GM10266 (cell line): ENCODE data around the gene VGLL4.

ENCODE experiments used
- DNase-seq: peaks from one replicate; pipeline ENCODE4 v3.0.0; 2012; ENCODE audit errors: extremely low spot score
- TF ChIP-seq, protein P1 (sequence below): IDR thresholded peaks from 2 replicates; pipeline ENCODE4 v1.5.1; 2012; ENCODE audit warnings: mild to moderate bottlenecking, low read depth; ENCODE audit not compliant: control insufficient read depth, insufficient read depth; ENCODE audit errors: missing control alignments

The VGLL4 gene

GRCh38 chr3:11619946-11620652, 23.6 kb downstream of the VGLL4 start:
- TF ChIP-seq, protein P1, sequence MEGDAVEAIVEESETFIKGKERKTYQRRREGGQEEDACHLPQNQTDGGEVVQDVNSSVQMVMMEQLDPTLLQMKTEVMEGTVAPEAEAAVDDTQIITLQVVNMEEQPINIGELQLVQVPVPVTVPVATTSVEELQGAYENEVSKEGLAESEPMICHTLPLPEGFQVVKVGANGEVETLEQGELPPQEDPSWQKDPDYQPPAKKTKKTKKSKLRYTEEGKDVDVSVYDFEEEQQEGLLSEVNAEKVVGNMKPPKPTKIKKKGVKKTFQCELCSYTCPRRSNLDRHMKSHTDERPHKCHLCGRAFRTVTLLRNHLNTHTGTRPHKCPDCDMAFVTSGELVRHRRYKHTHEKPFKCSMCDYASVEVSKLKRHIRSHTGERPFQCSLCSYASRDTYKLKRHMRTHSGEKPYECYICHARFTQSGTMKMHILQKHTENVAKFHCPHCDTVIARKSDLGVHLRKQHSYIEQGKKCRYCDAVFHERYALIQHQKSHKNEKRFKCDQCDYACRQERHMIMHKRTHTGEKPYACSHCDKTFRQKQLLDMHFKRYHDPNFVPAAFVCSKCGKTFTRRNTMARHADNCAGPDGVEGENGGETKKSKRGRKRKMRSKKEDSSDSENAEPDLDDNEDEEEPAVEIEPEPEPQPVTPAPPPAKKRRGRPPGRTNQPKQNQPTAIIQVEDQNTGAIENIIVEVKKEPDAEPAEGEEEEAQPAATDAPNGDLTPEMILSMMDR = no peak
- DNase-seq = no peak

GRCh38 chr3:11619461-11619860, 24.3 kb downstream of the VGLL4 start:
- TF ChIP-seq, protein P1 = no peak
- no peak for DNase-seq

DNA sequence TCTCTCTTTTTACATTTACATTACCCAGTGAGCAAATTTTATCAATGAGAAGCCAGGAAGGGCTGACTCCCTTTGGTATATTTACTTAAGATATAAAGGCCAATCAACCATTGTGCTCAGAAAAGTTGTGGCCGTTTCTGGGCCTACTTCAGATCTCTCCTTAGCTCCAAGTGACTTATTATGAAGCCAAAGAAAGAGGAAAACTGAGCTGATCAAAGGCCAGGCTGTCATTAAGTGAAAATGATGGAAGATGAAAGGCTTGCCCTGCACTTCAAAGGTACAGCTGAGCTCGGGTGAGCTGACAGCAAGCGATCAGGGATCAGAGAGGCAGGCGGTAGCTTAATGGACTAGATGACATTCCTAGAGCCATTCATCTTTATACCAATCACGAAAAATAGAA, 24.8 kb downstream of the VGLL4 start:
- TF ChIP-seq, protein P1 = no peak
- DNase-seq = no peak

DNA sequence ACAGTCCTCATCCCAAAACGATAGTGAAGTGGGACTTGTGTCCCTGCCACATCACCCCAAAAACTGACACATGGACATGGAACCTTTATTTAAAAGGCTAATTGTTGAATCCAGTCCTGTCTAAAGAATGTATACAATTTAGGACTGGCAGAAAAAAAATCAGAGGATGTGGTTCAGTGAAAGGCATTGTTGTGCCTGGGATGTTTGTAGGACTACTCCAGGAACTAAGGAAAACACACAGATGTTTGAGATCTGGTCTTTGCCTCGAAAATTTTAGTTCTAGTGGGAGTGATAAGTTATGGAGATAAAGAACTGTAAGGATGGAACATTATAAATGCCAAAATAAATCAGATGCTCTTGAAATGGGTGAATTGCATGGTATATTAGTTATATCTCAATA, 27.2 kb downstream of the VGLL4 start:
- TF ChIP-seq, protein P1 = no peak
- DNase-seq = no peak

DNA sequence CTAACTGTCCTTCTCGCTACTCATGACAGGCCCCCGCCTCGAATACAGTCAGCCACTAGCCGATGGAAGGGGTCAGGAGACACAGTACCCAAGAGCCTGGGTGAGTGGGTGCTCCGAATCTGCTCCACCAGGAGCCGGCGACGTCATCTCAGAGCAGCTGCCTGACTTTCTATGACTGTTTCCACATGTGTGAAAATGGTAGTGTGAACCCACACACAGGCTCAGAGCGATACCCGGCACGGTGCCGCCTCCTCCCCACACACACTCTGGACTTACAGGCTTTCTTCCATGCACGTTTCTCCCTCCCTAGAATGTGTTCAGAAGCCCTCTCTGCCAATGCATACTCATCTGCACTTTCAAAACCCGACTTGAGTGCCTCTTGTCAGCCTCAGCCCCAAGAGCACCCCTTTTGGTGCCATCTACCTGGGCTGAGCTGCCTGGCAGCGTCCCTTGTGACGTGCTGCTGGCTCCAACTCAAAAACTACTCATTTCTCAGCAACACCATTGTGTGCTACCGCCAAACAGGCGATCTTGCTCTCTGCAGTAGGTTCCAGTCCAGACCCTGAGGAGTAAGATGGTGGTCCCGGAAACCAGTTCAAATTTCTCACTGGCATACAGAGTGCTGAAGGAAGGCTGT, 29.7 kb downstream of the VGLL4 start:
- DNase-seq = no peak
- TF ChIP-seq, protein P1 = no peak

DNA sequence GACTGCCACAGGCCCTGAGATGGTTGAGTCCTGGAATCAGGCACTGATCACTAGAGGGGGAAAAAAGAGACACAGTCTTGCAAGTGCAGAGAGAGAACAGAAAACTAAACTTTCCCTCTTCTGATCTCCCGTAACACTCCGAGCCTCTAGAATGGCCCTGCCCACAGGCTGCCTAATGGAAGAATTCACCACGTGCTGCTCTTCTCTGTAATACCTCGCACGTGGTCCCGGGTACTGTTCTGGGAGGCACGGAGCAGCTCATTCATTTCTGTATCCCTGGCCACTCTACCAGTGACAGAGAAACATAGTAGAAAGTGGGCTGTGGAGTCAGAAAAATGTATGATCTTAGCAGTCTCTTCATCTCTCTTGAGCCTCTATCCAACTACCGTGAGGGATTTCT, 30.4 kb downstream of the VGLL4 start:
- TF ChIP-seq, protein P1 = no peak
- no peak for DNase-seq

DNA sequence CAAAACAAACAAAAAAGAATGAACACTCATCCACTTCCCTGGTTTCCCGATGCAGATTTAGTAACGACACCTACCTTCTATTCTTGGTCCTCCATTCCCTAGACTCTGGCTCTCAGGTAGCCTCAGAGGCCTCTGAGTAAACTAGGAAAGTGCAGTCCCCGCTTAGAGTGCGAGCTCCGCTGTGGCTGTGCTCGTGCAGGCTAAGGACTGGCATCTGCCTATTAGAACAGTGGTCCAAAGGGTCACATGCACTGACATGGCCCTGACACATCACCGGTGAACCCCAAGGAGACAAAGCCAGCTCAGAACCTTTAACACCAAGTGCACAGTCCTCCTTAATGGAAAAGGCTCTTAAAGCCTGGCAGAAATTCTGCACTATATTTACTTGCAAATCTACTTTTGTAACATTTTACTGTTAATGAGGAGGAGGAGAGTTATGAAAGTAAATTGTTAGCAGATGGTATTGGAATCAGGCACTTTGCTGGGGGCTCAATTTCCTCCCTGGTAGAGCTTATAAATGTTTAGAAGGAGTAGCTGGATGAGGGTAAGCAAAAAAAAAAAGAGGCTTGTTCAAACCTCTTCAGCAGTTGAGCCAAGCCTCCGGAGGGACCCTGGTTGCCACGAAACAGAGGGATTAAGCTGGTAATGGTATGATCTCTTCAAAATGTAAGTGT, 31.1 kb downstream of the VGLL4 start:
- TF ChIP-seq, protein P1 = no peak
- no peak for DNase-seq
